GM19372 (cell line): ENCODE measurements around the gene ZFP3.
"Not testable (repeated sequence)": the region's sequence is repeated elsewhere in the genome, so short reads cannot be mapped to it uniquely, and the experiment has no call there.

ENCODE experiments used
- ATAC-seq: cut with Tn5 transposase; IDR thresholded peaks from one replicate; pipeline ENCODE4 v1.9.1; 2021; ENCODE audit warnings: mild to moderate bottlenecking, low read depth, moderate library complexity; ENCODE audit not compliant: unreplicated experiment

The ZFP3 gene

DNA sequence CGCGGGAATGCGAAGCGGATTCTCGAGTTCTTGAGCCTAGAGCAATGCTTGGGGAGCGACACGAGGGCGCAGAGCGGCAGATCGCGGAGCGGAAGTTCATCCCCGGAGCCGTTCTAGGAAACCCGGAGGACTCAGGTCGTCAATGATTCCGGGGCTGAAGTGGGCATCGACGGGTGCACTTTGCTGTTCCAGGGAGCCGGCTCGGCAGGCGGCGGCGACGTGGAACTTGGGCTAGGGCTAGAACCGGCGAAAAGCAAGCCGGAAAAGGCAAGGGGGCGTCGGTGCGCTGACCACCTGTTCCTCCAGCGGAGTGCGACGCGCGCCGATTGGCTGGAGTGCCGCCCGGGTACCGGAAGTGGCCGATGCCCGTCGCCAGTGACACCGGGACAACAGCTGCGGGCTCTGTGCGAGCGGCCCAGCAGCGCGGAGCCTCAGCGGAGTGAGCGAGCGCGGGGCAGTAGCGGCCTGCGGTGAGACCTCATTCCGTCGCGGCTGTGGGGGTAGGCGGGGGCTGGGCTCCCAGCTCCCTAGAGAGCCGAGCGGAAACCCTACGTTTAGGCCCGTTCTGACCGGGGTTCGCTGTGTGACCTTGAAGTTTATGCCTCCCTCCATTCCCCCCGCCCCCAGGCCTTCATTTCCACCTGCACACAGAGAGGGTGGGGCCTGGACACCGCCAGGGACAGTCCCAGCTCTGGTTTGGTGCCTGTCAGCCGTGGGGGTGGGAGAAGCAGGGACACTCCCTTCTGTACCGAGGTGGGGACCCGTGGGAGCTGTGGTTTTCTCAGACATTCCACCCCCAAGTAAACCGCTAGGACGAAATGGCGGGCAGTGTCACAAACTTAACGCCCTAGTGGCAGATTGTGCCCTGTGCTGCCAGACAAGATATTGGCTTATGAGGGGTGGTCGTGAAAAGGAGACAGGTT, at the start of gene ZFP3:
Gene ZFP3, plus strand, starts transcription at position 362 of the 923 bp plus-strand sequence. CDS start 13,038 bp downstream, outside the sequence.
- peak; percentile 68 for ATAC-seq

DNA sequence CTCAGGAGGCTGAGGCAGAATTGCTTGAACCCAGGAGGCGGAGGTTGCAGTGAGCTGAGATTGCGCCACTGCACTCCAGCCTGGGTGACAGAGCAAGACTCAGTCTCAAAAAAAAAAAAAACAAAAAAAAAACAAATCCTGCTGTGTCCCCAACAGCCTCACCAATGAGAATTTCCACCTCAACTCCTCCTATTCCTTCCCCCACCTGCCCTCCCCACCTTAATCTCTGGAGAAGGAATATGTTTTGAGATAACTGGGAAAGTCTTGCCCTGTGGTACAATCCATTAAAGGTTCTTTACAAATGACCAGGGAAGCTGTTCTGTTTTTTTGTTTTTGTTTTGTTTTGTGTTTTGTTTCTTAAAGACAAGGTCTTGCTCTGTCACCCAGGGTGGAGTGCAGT, 48.1 kb upstream of the ZFP3 start:
- ATAC-seq, result not testable (repeated sequence)

DNA sequence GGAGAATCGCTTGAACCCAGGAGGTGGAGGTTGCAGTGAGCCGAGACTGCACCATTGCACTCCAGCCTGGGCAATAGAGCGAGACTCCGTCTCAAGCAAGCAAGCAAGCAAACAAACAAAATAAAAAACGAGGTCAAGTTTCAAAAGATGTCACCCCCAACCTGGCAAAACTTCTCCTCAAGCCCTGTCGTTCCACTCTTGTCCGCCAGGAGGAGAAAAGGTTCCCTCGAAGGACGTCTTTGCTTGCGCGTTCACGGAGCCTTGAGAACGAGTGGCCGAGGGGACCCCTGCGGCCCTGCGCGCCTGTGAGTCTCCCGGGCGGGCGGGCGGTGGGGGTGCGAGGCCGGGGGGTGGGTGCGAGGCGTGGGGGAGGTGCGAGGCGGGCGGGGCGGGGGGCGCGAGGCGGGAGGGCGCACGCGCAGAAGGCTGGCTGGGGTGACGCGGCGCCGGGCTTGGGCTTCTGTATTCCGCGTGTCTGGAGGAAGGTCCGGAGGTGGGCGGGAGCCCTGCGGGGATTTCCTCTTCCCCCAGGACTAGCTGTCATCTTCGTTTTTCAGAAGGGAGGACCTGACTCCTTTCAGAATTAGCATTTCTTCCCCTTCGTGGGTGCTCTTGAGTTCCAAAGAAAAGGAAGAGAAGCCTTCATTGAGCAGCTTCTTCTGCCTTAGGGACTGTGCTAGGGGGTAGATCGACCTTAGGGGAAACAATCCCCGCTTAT, 46.7 kb upstream of the ZFP3 start:
- peak; percentile 72 for ATAC-seq

DNA sequence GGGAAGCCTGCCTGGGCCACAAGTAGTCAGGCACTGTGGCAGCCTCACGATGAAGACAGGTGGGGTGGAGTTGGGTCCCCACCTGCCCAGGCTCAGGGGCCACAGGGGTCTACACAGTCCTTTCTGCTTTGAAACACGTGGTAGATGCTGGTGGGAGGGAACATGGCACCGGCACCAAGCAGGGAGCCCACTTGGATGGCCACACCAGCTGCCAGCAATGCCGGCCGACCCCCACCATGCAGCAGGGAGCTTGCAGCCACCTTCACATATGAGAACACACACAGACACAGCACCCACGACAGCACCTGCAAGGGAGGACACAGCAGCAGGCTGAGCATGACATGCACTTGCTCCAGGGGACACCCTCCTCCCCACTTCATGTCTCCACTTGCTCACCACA, 45.4 kb upstream of the ZFP3 start:
- ATAC-seq, result no peak

GRCh38 chr17:5033352-5034015, 44.8 kb upstream of the ZFP3 start:
- no peak for ATAC-seq

DNA sequence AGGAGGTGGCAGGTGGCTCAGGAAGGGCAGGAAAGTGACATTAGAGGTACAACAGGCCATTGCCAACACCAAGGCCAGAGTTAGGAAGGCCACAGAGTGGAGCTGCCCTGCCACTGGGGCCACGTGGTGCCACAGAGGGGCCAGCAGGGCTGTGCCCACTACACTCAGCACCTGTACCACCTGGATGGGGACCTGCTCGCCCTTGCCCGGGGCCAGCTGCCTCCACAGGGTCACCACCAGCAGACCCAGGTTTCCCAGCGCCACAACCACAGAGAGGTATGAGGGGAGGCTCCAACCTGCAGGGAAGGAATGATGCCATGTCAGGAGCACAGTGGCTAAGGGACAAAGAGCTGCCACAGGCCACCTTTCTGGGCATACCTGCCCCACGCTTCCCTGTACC, 44.2 kb upstream of the ZFP3 start:
- no peak for ATAC-seq

GRCh38 chr17:5034651-5035050, 43.6 kb upstream of the ZFP3 start:
- ATAC-seq, result no peak

- ATAC-seq, result no peak
These were observed 43.0 kb upstream of the ZFP3 start, which contains the start of gene SLC52A1 for GRCh38 chr17:5035315-5035714. TSS of gene SLC52A1 (minus strand) at chr17:5035426. CDS start at chr17:5034606, 820 bp downstream.

DNA sequence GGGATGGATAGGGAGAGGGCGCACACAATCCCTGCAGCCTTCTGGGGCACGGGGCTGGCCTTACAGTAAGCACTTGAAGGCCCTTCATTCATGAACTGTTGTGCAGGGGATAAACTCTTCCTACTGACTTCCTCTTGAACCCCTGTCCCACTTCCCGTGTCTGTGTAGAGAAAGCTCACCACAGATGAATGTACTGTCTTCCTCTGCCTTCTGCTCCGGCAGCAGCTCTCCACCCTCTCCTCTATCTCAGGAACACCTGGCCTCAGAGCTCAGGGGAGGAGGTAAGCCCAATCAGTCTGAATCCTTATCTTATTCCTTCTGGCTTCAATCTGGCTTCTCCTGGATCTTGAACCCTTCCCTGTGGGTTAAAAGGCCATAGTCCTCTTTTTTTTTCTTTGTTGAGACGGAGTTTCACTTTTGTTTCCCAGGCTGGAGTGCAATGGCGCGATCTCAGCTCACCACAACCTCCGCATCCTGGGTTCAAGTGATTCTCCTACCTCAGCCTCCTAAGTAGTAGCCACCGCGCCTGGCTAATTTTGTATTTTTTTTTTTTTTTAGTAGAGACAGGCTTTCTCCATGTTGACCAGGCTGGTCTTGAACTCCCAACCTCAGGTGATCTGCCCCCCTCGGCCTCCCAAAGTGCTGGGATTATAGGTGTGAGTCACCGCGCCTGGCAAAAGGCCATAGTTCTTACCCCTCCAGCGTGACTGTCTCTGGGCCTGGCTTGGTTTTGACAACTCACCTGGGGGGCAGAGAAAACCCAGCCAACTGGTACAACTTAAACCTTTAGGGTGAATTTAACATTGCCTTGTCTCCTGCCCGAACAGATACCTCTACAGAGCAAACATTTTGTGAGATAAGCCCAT, 35.9 kb upstream of the ZFP3 start:
- no peak for ATAC-seq

DNA sequence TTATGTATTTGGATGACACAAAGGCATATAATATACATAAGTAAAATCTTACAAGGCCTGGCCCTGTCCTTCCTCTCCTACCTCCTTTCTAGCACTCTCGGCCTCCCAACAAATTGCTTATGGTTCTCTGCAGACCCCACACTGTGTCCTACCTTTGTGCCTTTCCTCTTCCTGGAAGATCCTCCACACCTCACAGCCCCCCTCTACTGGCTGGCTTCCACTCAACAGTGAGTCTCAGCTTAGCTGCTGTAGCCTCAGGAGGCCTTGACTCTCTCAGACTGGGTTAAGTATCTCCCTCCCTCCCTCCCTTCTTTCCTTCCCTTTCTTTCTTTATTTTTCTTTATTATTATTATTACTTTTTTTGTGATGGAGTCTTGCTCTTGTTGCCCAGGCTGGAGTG, 34.7 kb upstream of the ZFP3 start:
- no peak for ATAC-seq

GRCh38 chr17:5044630-5045029, 33.6 kb upstream of the ZFP3 start:
- ATAC-seq, result no peak

GRCh38 chr17:5045496-5045895, 32.8 kb upstream of the ZFP3 start:
- ATAC-seq, result no peak

- ATAC-seq, result no peak
These were observed 30.8 kb upstream of the ZFP3 start for GRCh38 chr17:5047446-5047845.

DNA sequence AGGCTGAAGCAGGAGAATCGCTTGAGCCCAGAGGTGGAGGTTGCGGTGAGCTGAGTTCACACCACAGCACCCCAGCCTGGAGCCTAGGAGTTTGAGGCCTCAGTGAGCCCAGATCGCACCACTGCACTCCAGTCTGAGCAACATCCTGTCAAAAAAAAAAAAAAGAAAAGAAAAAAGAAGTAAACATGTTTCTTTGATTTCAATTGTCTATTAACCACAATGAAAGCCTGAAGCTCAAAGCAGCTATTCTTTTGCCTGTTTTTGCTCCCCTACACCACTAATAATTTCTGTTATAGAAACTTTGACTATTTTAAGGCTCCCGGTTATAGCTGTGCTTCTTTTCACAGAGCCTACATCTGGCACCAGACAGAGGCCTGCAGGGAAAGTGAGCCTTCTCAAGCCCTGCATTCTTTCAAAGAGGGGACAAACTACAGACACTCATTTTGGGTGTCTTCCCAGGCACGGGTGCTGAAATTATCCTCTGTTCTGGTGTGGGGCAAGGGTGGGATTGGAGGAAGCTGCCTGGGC, 28.9 kb upstream of the ZFP3 start:
- ATAC-seq, result no peak

GRCh38 chr17:5050278-5050677, 28.0 kb upstream of the ZFP3 start:
- no peak for ATAC-seq

DNA sequence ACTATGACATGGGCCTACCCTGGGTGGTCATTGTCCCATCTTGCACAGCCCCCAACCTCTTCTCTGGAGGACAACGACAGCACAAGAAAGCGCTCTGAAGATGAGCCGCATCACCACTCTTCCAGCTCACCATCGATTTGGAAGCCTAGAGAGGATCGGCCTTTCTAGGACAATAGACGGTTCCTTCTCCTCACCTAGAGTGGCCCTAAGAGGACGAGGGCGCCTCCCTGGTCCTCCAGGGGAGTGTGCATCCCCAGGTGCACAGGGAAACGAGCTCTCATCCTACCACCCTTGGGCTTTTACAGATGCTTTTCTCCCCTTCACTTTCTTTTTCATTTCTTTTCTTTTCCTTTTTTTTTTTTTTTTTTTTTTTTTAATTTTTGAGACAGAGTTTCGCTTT, 22.7 kb upstream of the ZFP3 start:
- ATAC-seq, result no peak

DNA sequence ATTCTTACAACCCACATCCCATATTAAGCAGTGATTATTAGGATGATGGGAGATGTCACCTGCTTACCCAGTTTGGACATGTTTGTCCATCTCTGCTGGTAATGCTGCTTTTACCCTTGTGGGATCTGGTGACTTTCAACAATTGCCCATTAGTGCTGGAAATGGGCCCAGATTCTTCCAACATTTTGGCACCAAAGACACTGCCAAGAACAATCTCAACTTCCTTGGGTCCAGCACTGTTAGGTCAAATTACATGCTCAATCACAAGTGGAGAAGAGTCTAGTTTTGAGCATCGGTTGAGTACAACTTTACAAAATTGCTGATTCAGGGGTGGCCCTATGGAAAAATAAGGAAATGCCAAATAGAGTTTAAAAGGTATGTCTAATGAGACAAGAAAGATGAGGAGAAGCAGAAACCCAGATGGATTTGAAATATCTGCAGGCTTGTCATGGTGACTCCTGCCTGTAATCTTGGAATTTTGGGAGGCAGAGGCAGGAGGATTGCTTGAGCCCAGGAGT, 13.0 kb upstream of the ZFP3 start:
- ATAC-seq, result no peak

- no peak for ATAC-seq
These were observed 10.0 kb upstream of the ZFP3 start for GRCh38 chr17:5068236-5068635.

GRCh38 chr17:5069724-5070123, 8.5 kb upstream of the ZFP3 start:
- ATAC-seq, result no peak

DNA sequence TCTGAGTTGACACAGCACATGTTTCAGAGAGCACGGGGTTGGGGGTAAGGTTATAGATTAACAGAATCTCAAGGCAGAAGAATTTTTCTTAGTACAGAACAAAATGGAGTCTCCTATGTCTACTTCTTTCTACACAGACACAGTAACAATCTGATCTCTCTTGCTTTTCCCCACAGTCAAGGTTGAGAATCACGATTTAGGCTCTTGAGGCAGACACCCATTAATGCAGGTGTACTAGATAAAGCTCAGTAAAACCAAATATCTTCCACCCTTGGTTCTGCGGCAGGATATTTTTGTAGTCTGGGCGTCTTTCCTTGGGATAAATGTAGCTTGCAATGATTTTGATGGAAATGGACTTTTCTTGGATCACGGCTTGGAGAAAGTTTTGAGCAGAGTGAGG, 2.8 kb upstream of the ZFP3 start:
- not testable (repeated sequence) for ATAC-seq
